Muscle of back (tissue), 13 donors: ENCODE results near the gene TNPO2. TPM values are rescaled to one million over a fixed set of nuclear protein-coding genes. Genes with fewer than 3 reads are reported as not detected.

ENCODE experiments used
- DNase-seq, 3 donors: peaks; one replicate each; pipeline versions ENCODE4 v3.0.0 to v3.0.0-alpha.2; 2013
- long read RNA-seq, 9 donors: transcript quantifications; one replicate each; lab custom pipeline, GENCODE V29; 2026
- polyA plus RNA-seq, 10 donors: library from polyadenylated mRNA; unstranded; fragments of 120-200 nt; gene quantifications; one replicate each; pipeline ENCODE4 v1.2.1, GENCODE V29; 2013; ENCODE audit not compliant: insufficient read length in 10 of 10

Gene TNPO2
- polyA plus RNA-seq = 10 to 100 TPM; 44.6 to 69.5 (median 54.9) TPM
- long read RNA-seq, donor 1, partial matches to known transcripts = 0 of 1 reads
- long read RNA-seq, donor 1, other reads (novel, unspliced or antisense) = 0 of 1 reads
- long read RNA-seq, donor 2 = 0 reads
- long read RNA-seq, donor 3 = 0 reads
- long read RNA-seq, donor 4, partial matches to known transcripts = 6 of 6 reads
- long read RNA-seq, donor 4, other reads (novel, unspliced or antisense) = 0 of 6 reads
- long read RNA-seq, donor 5, full-length matches to known transcripts = 3 of 3 reads
- long read RNA-seq, donor 5, partial matches to known transcripts = 0 of 3 reads
- long read RNA-seq, donor 5, other reads (novel, unspliced or antisense) = 0 of 3 reads
- long read RNA-seq, donor 6, full-length matches to known transcripts = 3 of 3 reads
- long read RNA-seq, donor 6, partial matches to known transcripts = 0 of 3 reads
- long read RNA-seq, donor 6, other reads (novel, unspliced or antisense) = 0 of 3 reads
- long read RNA-seq, donor 7, full-length matches to known transcripts = 1 of 1 reads
- long read RNA-seq, donor 7, partial matches to known transcripts = 0 of 1 reads
- long read RNA-seq, donor 7, other reads (novel, unspliced or antisense) = 0 of 1 reads
- long read RNA-seq, donor 8 = 0 reads
- long read RNA-seq, donor 9 = 0 reads

GRCh38 chr19:12723641-12724426, at the start of gene TNPO2:
TNPO2 (minus strand) TSS chr19:12723932; CDS start chr19:12720977, 2,955 bp downstream.
- DNase-seq = peak in 2 of 3 donors; percentile 62 to 85

- no peak for DNase-seq
Measured at GRCh38 chr19:12772323-12772722, 48.6 kb upstream of the TNPO2 start.

GRCh38 chr19:12770922-12771321, 47.2 kb upstream of the TNPO2 start:
- no peak for DNase-seq

- DNase-seq = peak in 1 of 3 donors; percentile 66
Measured at GRCh38 chr19:12769689-12770088, 46.0 kb upstream of the TNPO2 start.

GRCh38 chr19:12767666-12768065, 43.9 kb upstream of the TNPO2 start:
- DNase-seq = no peak

GRCh38 chr19:12767150-12767549, 43.4 kb upstream of the TNPO2 start:
- DNase-seq = no peak

GRCh38 chr19:12766051-12766521, 42.4 kb upstream of the TNPO2 start:
- peak in 2 of 3 donors; percentile 62 to 95 for DNase-seq

GRCh38 chr19:12764698-12765097, 41.0 kb upstream of the TNPO2 start:
- DNase-seq = no peak

GRCh38 chr19:12763100-12763499, 39.4 kb upstream of the TNPO2 start:
- DNase-seq = no peak

GRCh38 chr19:12759686-12760085, 36.0 kb upstream of the TNPO2 start:
- DNase-seq = no peak

GRCh38 chr19:12757544-12758274, 34.0 kb upstream of the TNPO2 start:
- DNase-seq = peak; percentile 50 to 87 (median 79)

GRCh38 chr19:12756150-12756883, 32.6 kb upstream of the TNPO2 start:
- DNase-seq = no peak

GRCh38 chr19:12754465-12755196, 30.9 kb upstream of the TNPO2 start:
- DNase-seq = no peak

- DNase-seq = no peak
Measured at GRCh38 chr19:12752056-12752781, 28.5 kb upstream of the TNPO2 start.

GRCh38 chr19:12751635-12752034, 27.9 kb upstream of the TNPO2 start, which contains the start of gene BEST2:
BEST2 (plus strand) TSS chr19:12751791; CDS start chr19:12752593, 802 bp downstream.
- no peak for DNase-seq

- DNase-seq = no peak
Measured at GRCh38 chr19:12750851-12751250, 27.1 kb upstream of the TNPO2 start.

GRCh38 chr19:12749938-12750521, 26.3 kb upstream of the TNPO2 start:
- DNase-seq = no peak

GRCh38 chr19:12748489-12748888, 24.8 kb upstream of the TNPO2 start:
- no peak for DNase-seq
